Keratinocyte (primary cell): ENCODE measurements around the gene ANKS1B.
"Not testable (repeated sequence)": the region's sequence is repeated elsewhere in the genome, so short reads cannot be mapped to it uniquely, and the experiment has no call there.

Experiments
- CTCF ChIP-seq, 3 experiments: IDR thresholded peaks in 1 of 3; conservative IDR thresholded peaks in 1 of 3; optimal IDR thresholded peaks in 1 of 3; 2 replicates in 2 of 3; 3 replicates in 1 of 3; pipeline versions ENCODE3 to v1.5.1; 2011; ENCODE audit warnings: low read length in 3 of 3, mild to moderate bottlenecking in 3 of 3, moderate library complexity in 2 of 3, control low read depth in 1 of 3, inconsistent platforms in 1 of 3; ENCODE audit not compliant: insufficient read depth in 2 of 3; ENCODE audit errors: extremely low read depth in 1 of 3
- EZH2 ChIP-seq: IDR thresholded peaks from one replicate; pipeline ENCODE4 v1.6.1; 2012; ENCODE audit warnings: inconsistent platforms, mild to moderate bottlenecking, low read length, moderate library complexity

GRCh38 chr12:98755855-98756254, 1228.9 kb downstream of the ANKS1B start:
- TF ChIP-seq EZH2 = not testable (repeated sequence)
- TF ChIP-seq CTCF (optimal IDR thresholded peaks at IDR 0.05 in 1 of 3, IDR thresholded peaks at IDR 0.05 in 1 of 3, conservative IDR thresholded peaks at IDR 0.05 in 1 of 3; ENCODE audit: extremely low read depth in 1 of 3, insufficient read depth in 2 of 3, low read length in 3 of 3) = peak in 1 of 3 experiments; percentile 16
